Measurements from ENCODE around the gene SAMMSON. TPM values are rescaled to one million over a fixed set of nuclear protein-coding genes. Genes with fewer than 3 reads are reported as not detected.

Gene SAMMSON
- total and polyA plus RNA-seq, 10 donors: 0.05 to 1.0 TPM; not detected in 8

DNA sequence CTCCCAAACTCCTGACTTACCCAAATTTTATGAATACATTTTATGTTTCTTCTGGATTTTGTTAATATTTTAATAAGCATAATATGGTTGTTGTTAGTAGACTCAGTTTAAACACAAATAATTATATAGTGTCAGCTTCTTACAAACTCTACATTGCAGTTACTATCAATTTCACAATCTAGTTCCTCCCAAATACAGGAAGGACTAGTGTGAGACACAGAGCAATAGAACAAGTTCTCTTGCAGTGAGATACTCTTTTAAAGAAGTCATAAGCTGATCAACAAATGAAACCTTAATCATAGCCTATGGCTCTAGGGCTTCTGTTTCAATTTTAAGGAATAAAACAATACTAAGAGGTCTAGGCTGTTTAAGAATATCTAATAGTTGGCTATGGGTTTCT, 86.1 kb downstream of the SAMMSON start:
- intact Hi-C loops (cut with DNase I; ENCODE audit: low total_unique reads): no loop called here
- no peak for DNase-seq
- Histone ChIP-seq H3K27ac (peak overlapping the region in 2 of 8 donors; percentile 8 to 14), H3K4me3 (no peak overlapping the region), H3K27me3 (replicated peaks in 1 of 7) (peaks cover 0 to 3% (median 0%) of the 10 kb centered on the region in 7 donors), H3K4me1 (no peaks in the 10 kb centered on the region), H3K36me3 (no peaks in the 10 kb centered on the region), H3K9me3 (no peaks in the 10 kb centered on the region)
- no peak for TF ChIP-seq POLR2A (IDR thresholded peaks at IDR 0.05)
- TF ChIP-seq POLR2AphosphoS5 (IDR thresholded peaks at IDR 0.05): no peak
- TF ChIP-seq, protein P1, sequence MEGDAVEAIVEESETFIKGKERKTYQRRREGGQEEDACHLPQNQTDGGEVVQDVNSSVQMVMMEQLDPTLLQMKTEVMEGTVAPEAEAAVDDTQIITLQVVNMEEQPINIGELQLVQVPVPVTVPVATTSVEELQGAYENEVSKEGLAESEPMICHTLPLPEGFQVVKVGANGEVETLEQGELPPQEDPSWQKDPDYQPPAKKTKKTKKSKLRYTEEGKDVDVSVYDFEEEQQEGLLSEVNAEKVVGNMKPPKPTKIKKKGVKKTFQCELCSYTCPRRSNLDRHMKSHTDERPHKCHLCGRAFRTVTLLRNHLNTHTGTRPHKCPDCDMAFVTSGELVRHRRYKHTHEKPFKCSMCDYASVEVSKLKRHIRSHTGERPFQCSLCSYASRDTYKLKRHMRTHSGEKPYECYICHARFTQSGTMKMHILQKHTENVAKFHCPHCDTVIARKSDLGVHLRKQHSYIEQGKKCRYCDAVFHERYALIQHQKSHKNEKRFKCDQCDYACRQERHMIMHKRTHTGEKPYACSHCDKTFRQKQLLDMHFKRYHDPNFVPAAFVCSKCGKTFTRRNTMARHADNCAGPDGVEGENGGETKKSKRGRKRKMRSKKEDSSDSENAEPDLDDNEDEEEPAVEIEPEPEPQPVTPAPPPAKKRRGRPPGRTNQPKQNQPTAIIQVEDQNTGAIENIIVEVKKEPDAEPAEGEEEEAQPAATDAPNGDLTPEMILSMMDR (IDR thresholded peaks at IDR 0.05 in 8 of 11, conservative IDR thresholded peaks at IDR 0.05 in 3 of 11): no peak

- Histone ChIP-seq H3K4me1 (no peaks in the 10 kb centered on the region), H3K4me3 (no peak overlapping the region), H3K27me3 (replicated peaks in 1 of 7) (no peaks in the 10 kb centered on the region), H3K36me3 (no peaks in the 10 kb centered on the region), H3K9me3 (no peaks in the 10 kb centered on the region), H3K27ac (peak overlapping the region in 2 of 8 donors; percentile 8 to 14)
- intact Hi-C loops (cut with DNase I; ENCODE audit: low total_unique reads): no loop called here
- no peak for DNase-seq
- TF ChIP-seq, protein P1 (IDR thresholded peaks at IDR 0.05 in 8 of 11, conservative IDR thresholded peaks at IDR 0.05 in 3 of 11): no peak
- TF ChIP-seq POLR2A (IDR thresholded peaks at IDR 0.05) (no peak), POLR2AphosphoS5 (IDR thresholded peaks at IDR 0.05) (no peak)
- WGBS, 5 donors: 44 to 70% (median 61%) methylated on average over 2 of the region's 2 CpGs
Observed at GRCh38 chr3:70086336-70086735, 86.8 kb downstream of the SAMMSON start.

- H3K36me3 ChIP-seq: no peaks in the 10 kb centered on the region
- H3K4me1 ChIP-seq: no peaks in the 10 kb centered on the region
- 15 to 26% (median 22%) methylated on average over 3 of the region's 3 CpGs for WGBS, 5 donors
- no peak overlapping the region for H3K27ac ChIP-seq
- H3K27me3 ChIP-seq (replicated peaks in 1 of 7): no peaks in the 10 kb centered on the region
- no peak for DNase-seq
- TF ChIP-seq, protein P1 (IDR thresholded peaks at IDR 0.05 in 8 of 11, conservative IDR thresholded peaks at IDR 0.05 in 3 of 11): peak in 7 of 11 experiments; percentile 20 to 56 (median 38)
- TF ChIP-seq POLR2A (IDR thresholded peaks at IDR 0.05): no peak
- TF ChIP-seq POLR2AphosphoS5 (IDR thresholded peaks at IDR 0.05): no peak
- no peaks in the 10 kb centered on the region for H3K9me3 ChIP-seq
- intact Hi-C loops (cut with DNase I; ENCODE audit: low total_unique reads): no loop called here
- no peak overlapping the region for H3K4me3 ChIP-seq
Observed at GRCh38 chr3:70090322-70090913, 90.9 kb downstream of the SAMMSON start.

DNA sequence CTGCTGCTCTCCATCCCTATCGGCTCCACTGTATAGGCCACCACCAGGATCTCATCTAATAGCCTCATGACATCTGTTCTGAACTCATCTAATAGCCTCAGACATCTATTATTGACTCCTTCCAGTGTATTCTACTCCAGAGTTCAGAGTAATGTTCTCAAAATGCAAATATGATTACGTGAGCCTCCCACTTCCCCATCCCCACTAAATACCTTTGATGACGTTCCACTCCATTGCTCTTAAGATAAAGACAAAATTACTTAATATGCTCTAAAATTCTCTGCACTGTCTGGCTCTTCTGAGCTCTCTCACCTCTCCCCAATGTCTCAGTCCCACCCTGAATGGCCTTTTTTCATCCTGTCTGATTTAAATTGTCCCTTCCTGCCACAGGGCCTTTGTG, 94.7 kb downstream of the SAMMSON start:
- no peaks in the 10 kb centered on the region for H3K4me1 ChIP-seq
- no peaks in the 10 kb centered on the region for H3K36me3 ChIP-seq
- DNase-seq: no peak
- TF ChIP-seq, protein P1 (IDR thresholded peaks at IDR 0.05 in 8 of 11, conservative IDR thresholded peaks at IDR 0.05 in 3 of 11): no peak
- no peak overlapping the region for H3K4me3 ChIP-seq
- intact Hi-C loops (cut with DNase I; ENCODE audit: low total_unique reads): no loop called here
- H3K27me3 ChIP-seq (replicated peaks in 1 of 7): no peaks in the 10 kb centered on the region
- no peak overlapping the region for H3K27ac ChIP-seq
- WGBS, 5 donors: 59 to 71% (median 63%) methylated on average over 3 of the region's 3 CpGs
- no peaks in the 10 kb centered on the region for H3K9me3 ChIP-seq
